Heart left ventricle (tissue), 16 donors: ENCODE results near the gene OLFM3. TPM values are rescaled to one million over a fixed set of nuclear protein-coding genes. Genes with fewer than 3 reads are reported as not detected.

Source experiments
- ATAC-seq, 4 donors: fragments of 200-7000 bp; cut with Tn5 transposase; one replicate each; pipeline ENCODE4 v1.9.1; 2020 to 2022; ENCODE audit warnings: moderate library complexity in 4 of 4, mild to moderate bottlenecking in 3 of 4, moderate number of reproducible peaks in 1 of 4
- DNase-seq, 5 donors: peaks; one replicate each; pipeline ENCODE4 v3.0.0-alpha.2; 2020
- H3K27ac ChIP-seq, 12 donors: fragments of 200-600 bp; sonication (generic) in 4 of 12; one replicate each; pipeline versions ENCODE4 v1.5.0 to v1.8.0; 2016 to 2022; ENCODE audit warnings: mild to moderate bottlenecking in 2 of 12
- H3K27me3 ChIP-seq, 9 donors: fragments of 200-600 bp; sonication (generic) in 2 of 9; one replicate each; pipeline versions ENCODE4 v1.5.1 to v1.8.0; 2016 to 2022; ENCODE audit warnings: mild to moderate bottlenecking in 3 of 9
- H3K36me3 ChIP-seq, 9 donors: fragments of 200-600 bp; sonication (generic) in 2 of 9; one replicate each; pipeline versions ENCODE4 v1.5.0 to v1.8.0; 2018 to 2022; ENCODE audit warnings: mild to moderate bottlenecking in 2 of 9
- H3K4me1 ChIP-seq, 12 donors: fragments of 200-600 bp; sonication (generic) in 4 of 12; one replicate each; pipeline versions ENCODE4 v1.5.0 to v1.8.0; 2016 to 2022; ENCODE audit warnings: mild to moderate bottlenecking in 3 of 12
- H3K4me3 ChIP-seq, 12 donors: fragments of 200-600 bp; sonication (generic) in 4 of 12; one replicate each; pipeline versions ENCODE4 v1.5.0 to v1.8.0; 2017 to 2022; ENCODE audit warnings: mild to moderate bottlenecking in 9 of 12, moderate library complexity in 4 of 12
- H3K9me3 ChIP-seq, 12 donors: fragments of 200-600 bp; sonication (generic) in 4 of 12; one replicate each; pipeline versions ENCODE4 v1.5.0 to v1.8.0; 2016 to 2022; ENCODE audit warnings: mild to moderate bottlenecking in 1 of 12
- POLR2A ChIP-seq, 2 donors: fragments of 450-650 bp; IDR thresholded peaks; one replicate each; pipeline ENCODE4 v1.6.1; 2017; ENCODE audit warnings: antibody characterized with exemption in 2 of 2, mild to moderate bottlenecking in 2 of 2, moderate library complexity in 2 of 2
- WGBS, 4 donors: extraction: QIAGEN DNeasy Blood & Tissue Kit in 2 of 4; methylation state at CpG; one replicate each; pipeline versions ENCODE4 v1.1.5 to v1.1.7; 2013 to 2018; 5-methylcytosine and 5-hydroxymethylcytosine counted together
- intact Hi-C, 10 donors: fragments of 100-400 bp; cut with DNase I; formaldehyde crosslinking; loops; one replicate each; pipeline versions ENCODE4 v1.11.1 to v1.14.2; 2022
- long read RNA-seq, 3 donors: library from polyadenylated mRNA; unstranded; transcript quantifications; one replicate each; pipeline ENCODE4 v2.0.0, GENCODE V29; 2020 to 2021
- polyA plus RNA-seq, 2 donors: library from polyadenylated mRNA; stranded (reverse); fragments of 200-250 nt; gene quantifications; one replicate each; pipeline ENCODE4 v1.2.3, GENCODE V29; 2013
- total RNA-seq, 9 donors: library from RNA; depleted of rRNA in 2 of 9; stranded (reverse); fragments of >200 nt in 2 of 9; fragmentation: NEBNext Ultra II Directional in 3 of 9; extraction: Animal tissue kit (Norgen Biotek cat#: 25700) in 3 of 9; gene quantifications; one replicate each; pipeline versions ENCODE4 v1.1.0 to v1.2.4, GENCODE V29; 2016 to 2023
- TF ChIP-seq, protein P1 (sequence below), 12 donors: fragments of 200-600 bp; sonication (generic) in 4 of 12; IDR thresholded peaks; one replicate each; pipeline versions ENCODE4 v1.5.0 to v1.8.0; 2018 to 2022; ENCODE audit warnings: antibody characterized with exemption in 12 of 12, mild to moderate bottlenecking in 5 of 12
- donor health status: ischemic (EF 13 %, LVEDD 7.1; RV severe dilation, severe dysfunction).
- donor health status: healthy with polysubstance abuse.
- donor health status: DM: no; HTN: yes; CAD: no.
- donor health status: DM: no; HTN: no; CAD: no.
- donor health status: ischemic (EF 25% LVEDD 6.9; RV normal size, moderate dysfunction).
- donor health status: ischemic (EF 25% LVEDD 5.7; RV mildly dilated, moderate dysfunction).
- donor health status: healthy.
- donor health status: DM: yes; HTN: yes; CAD: no.
- donor health status: ischemic (EF 35%, LVEDD 5.7; RV mildly dilated, moderate dysfunction).
- donor health status: nonischemic (EF 11% LVEDD 7.7; RV severe dilation, severe dysfunction).
- donor health status: DM: yes; HTN: yes; CAD: no.
- donor health status: PGD.
- donor health status: ischemic (EF 29% LVEDD 5.4; RV normal size, mild dysfunction).
- donor health status: nonischemic (EF 23%, LVEDD 6.1; RV moderate dilation, normal function).

Gene OLFM3
- total RNA-seq (not detected), polyA plus RNA-seq (not detected)
- long read RNA-seq, donor 1 = 0 reads
- long read RNA-seq, donor 2 = 0 reads
- long read RNA-seq, donor 3, partial matches to known transcripts = 0 of 1 reads
- long read RNA-seq, donor 3, other reads (novel, unspliced or antisense) = 1 of 1 reads

- DNase-seq (peak in 2 of 5 donors; percentile 24 to 34), ATAC-seq (peak; percentile 32 to 84 (median 64))
- 4 to 6% (median 5%) methylated on average over 23 to 24 of the region's 24 CpGs for WGBS, 4 donors
Measured at GRCh38 chr1:101996825-101997465, at the start of gene OLFM3. OLFM3 (minus strand) TSS chr1:101996926.

DNA sequence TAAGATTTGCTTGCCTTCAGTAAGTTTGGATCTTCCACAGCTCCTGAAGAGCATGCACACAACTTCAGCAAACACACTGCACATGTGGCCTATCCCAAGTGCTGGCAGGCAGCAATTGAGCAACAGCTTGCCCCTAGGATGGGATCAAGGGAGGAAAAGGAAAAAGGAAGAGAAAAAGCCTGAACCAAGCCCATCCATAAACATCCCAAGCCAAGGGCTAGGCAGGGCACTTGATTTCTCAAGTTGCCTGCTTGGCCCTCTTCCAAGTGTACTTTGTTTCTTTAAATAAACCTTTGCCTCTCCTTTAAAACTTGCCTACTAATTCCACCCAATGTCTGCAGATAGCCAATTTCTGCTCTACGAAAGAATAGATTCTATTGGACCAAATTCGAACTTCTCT lies 49.0 kb upstream of the OLFM3 start:
- TF ChIP-seq POLR2A (IDR thresholded peaks at IDR 0.05) = no peak
- TF ChIP-seq, protein P1, sequence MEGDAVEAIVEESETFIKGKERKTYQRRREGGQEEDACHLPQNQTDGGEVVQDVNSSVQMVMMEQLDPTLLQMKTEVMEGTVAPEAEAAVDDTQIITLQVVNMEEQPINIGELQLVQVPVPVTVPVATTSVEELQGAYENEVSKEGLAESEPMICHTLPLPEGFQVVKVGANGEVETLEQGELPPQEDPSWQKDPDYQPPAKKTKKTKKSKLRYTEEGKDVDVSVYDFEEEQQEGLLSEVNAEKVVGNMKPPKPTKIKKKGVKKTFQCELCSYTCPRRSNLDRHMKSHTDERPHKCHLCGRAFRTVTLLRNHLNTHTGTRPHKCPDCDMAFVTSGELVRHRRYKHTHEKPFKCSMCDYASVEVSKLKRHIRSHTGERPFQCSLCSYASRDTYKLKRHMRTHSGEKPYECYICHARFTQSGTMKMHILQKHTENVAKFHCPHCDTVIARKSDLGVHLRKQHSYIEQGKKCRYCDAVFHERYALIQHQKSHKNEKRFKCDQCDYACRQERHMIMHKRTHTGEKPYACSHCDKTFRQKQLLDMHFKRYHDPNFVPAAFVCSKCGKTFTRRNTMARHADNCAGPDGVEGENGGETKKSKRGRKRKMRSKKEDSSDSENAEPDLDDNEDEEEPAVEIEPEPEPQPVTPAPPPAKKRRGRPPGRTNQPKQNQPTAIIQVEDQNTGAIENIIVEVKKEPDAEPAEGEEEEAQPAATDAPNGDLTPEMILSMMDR (IDR thresholded peaks at IDR 0.05) = no peak
- Histone ChIP-seq H3K9me3 (no peaks in the 10 kb centered on the region), H3K27me3 (no peaks in the 10 kb centered on the region), H3K4me3 (no peak overlapping the region), H3K27ac (no peak overlapping the region), H3K4me1 (no peaks in the 10 kb centered on the region), H3K36me3 (no peaks in the 10 kb centered on the region)
- 76 to 89% (median 81%) methylated on average over 2 of the region's 2 CpGs for WGBS, 4 donors
- intact Hi-C loops = no loop called here
- DNase-seq (no peak), ATAC-seq (no peak)

More at GRCh38 chr1:101996825-101997465, at the start of gene OLFM3:
- intact Hi-C loops = loop anchor here in 1 of 10 donors (5.0 kb wide), 1 partner anchor 50 kb away; no protein-coding TSS in a partner anchor
- Histone ChIP-seq H3K4me3 (no peak within 1 kb of the TSS), H3K36me3 (no peaks in the 10 kb centered on the region), H3K4me1 (peaks cover 0 to 7% (median 0%) of the 10 kb centered on the region in 12 donors), H3K27ac (no peak within 1 kb of the TSS), H3K27me3 (peaks cover 0 to 16% (median 0%) of the 10 kb centered on the region in 9 donors), H3K9me3 (no peaks in the 10 kb centered on the region)
- TF ChIP-seq POLR2A (IDR thresholded peaks at IDR 0.05) = no peak
- TF ChIP-seq, protein P1 (IDR thresholded peaks at IDR 0.05) = no peak

DNA sequence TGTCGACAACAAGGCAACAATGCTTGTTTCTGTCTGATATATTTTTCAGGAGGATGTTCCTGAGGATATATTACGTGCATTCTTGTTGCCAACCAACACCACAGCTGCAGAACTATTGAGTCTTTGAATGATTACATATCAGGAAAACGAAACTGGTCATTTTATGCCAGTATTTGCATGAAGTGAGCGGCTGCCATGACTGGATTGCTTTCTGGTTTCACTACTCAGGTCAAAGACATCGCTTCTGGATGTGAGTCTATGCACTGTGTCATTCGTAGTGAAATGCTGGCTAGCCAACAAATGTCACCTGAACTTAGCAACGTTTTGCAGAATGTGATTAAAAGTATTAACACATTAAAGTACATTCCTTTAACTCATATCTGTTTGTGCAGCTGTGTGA lies 35.8 kb upstream of the OLFM3 start:
- intact Hi-C loops = no loop called here
- DNase-seq (no peak), ATAC-seq (no peak)
- TF ChIP-seq, protein P1 (IDR thresholded peaks at IDR 0.05) = no peak
- TF ChIP-seq POLR2A (IDR thresholded peaks at IDR 0.05) = no peak
- Histone ChIP-seq H3K4me1 (no peaks in the 10 kb centered on the region), H3K9me3 (no peaks in the 10 kb centered on the region), H3K27me3 (no peaks in the 10 kb centered on the region), H3K36me3 (no peaks in the 10 kb centered on the region), H3K4me3 (no peak overlapping the region), H3K27ac (no peak overlapping the region)
- 64 to 70% (median 67%) methylated on average over 7 of the region's 7 CpGs for WGBS, 4 donors

DNA sequence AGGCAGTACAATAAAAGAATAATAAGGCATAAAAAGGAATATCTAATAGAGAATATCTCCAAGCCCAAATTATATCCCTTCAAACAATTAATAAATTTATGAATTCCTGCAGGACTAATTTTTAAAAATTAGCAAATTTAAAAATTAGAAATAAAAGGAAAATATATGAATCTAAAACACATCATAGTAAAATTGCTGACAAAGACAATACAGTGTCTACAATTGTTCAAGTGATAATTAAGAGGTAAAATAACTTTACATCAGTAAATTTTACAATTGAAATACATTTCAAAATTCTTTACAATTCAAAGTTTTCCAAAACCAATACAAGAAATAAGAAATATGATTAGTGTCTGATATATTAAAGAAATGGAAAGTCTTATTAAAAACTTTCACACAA lies 22.8 kb upstream of the OLFM3 start:
- no peak overlapping the region for H3K4me3 ChIP-seq
- H3K4me1 ChIP-seq = no peaks in the 10 kb centered on the region
- no peaks in the 10 kb centered on the region for H3K36me3 ChIP-seq
- no peak for TF ChIP-seq POLR2A (IDR thresholded peaks at IDR 0.05)
- TF ChIP-seq, protein P1 (IDR thresholded peaks at IDR 0.05) = no peak
- no peak for DNase-seq
- no peak for ATAC-seq
- H3K9me3 ChIP-seq = peaks cover 0 to 17% (median 2%) of the 10 kb centered on the region in 12 donors
- H3K27me3 ChIP-seq = no peaks in the 10 kb centered on the region
- intact Hi-C loops = no loop called here
- H3K27ac ChIP-seq = no peak overlapping the region
